DND-41 (cell line): ENCODE data around the gene GIMD1.

Experiments
- CTCF ChIP-seq: IDR thresholded peaks from 2 replicates; pipeline ENCODE4 v1.5.1; 2012; ENCODE audit warnings: borderline replicate concordance, low read length, moderate library complexity, mild to moderate bottlenecking; ENCODE audit not compliant: poor library complexity, severe bottlenecking; ENCODE audit errors: extremely low read depth
- EZH2 ChIP-seq: IDR thresholded peaks from 3 replicates; pipeline ENCODE4 v1.6.1; 2012; ENCODE audit warnings: borderline replicate concordance, low read depth, mild to moderate bottlenecking, moderate library complexity, low read length, inconsistent platforms; ENCODE audit not compliant: severe bottlenecking

- TF ChIP-seq EZH2: no peak
- no peak for TF ChIP-seq CTCF
These were observed at the start of gene GIMD1 for GRCh38 chr4:106368678-106369077.
